ENCODE results near the gene MAML2.

The MAML2 gene

DNA sequence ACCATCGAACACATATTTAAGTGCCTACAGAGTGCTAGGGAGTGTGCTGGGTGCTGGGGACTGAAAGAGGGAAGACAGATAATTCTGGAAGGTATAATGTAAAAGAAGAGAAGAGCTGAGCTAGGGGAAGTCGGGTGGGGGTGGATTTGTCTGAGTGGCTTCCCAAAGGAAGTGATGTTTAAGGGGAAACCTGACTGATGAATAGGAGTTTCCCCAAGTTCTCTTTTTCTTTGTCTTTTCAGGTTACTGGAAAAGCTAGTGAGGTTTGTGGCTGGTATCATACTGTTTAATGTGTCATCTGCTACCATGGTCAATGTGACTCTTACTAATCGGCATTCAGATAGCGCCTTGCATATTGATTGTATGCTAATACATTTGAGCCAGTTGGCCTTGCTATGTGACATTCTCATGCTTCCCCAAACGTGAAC lies 267.4 kb downstream of the MAML2 start:
- Histone ChIP-seq H3K27ac (replicated peaks) (no peak overlapping the region), H3K4me3 (replicated peaks; ENCODE audit: insufficient read depth, low read length) (no peak overlapping the region), H3K27me3 (ENCODE audit: insufficient read depth, poor library complexity, severe bottlenecking) (peaks cover 2% of the 10 kb centered on the region)
- DNase-seq (ENCODE audit: low read depth in 1 of 2, low spot score in 1 of 2): no peak
- no peak for TF ChIP-seq POLR2AphosphoS5 (IDR thresholded peaks at IDR 0.05; ENCODE audit: low read depth)
- TF ChIP-seq, protein P1, sequence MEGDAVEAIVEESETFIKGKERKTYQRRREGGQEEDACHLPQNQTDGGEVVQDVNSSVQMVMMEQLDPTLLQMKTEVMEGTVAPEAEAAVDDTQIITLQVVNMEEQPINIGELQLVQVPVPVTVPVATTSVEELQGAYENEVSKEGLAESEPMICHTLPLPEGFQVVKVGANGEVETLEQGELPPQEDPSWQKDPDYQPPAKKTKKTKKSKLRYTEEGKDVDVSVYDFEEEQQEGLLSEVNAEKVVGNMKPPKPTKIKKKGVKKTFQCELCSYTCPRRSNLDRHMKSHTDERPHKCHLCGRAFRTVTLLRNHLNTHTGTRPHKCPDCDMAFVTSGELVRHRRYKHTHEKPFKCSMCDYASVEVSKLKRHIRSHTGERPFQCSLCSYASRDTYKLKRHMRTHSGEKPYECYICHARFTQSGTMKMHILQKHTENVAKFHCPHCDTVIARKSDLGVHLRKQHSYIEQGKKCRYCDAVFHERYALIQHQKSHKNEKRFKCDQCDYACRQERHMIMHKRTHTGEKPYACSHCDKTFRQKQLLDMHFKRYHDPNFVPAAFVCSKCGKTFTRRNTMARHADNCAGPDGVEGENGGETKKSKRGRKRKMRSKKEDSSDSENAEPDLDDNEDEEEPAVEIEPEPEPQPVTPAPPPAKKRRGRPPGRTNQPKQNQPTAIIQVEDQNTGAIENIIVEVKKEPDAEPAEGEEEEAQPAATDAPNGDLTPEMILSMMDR (IDR thresholded peaks at IDR 0.05; ENCODE audit: insufficient read depth, low read length): no peak
- TF ChIP-seq SPI1 (IDR thresholded peaks at IDR 0.05; ENCODE audit: borderline replicate concordance, low read depth): no peak
- TF ChIP-seq GABPA (IDR thresholded peaks at IDR 0.05; ENCODE audit: low read depth): no peak
- TF ChIP-seq, protein P2, sequence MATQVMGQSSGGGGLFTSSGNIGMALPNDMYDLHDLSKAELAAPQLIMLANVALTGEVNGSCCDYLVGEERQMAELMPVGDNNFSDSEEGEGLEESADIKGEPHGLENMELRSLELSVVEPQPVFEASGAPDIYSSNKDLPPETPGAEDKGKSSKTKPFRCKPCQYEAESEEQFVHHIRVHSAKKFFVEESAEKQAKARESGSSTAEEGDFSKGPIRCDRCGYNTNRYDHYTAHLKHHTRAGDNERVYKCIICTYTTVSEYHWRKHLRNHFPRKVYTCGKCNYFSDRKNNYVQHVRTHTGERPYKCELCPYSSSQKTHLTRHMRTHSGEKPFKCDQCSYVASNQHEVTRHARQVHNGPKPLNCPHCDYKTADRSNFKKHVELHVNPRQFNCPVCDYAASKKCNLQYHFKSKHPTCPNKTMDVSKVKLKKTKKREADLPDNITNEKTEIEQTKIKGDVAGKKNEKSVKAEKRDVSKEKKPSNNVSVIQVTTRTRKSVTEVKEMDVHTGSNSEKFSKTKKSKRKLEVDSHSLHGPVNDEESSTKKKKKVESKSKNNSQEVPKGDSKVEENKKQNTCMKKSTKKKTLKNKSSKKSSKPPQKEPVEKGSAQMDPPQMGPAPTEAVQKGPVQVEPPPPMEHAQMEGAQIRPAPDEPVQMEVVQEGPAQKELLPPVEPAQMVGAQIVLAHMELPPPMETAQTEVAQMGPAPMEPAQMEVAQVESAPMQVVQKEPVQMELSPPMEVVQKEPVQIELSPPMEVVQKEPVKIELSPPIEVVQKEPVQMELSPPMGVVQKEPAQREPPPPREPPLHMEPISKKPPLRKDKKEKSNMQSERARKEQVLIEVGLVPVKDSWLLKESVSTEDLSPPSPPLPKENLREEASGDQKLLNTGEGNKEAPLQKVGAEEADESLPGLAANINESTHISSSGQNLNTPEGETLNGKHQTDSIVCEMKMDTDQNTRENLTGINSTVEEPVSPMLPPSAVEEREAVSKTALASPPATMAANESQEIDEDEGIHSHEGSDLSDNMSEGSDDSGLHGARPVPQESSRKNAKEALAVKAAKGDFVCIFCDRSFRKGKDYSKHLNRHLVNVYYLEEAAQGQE (IDR thresholded peaks at IDR 0.05; ENCODE audit: insufficient replicate concordance, low read depth): no peak

- no peak overlapping the region for H3K27ac ChIP-seq (replicated peaks)
- TF ChIP-seq POLR2AphosphoS5 (IDR thresholded peaks at IDR 0.05; ENCODE audit: low read depth) (no peak), SPI1 (IDR thresholded peaks at IDR 0.05; ENCODE audit: borderline replicate concordance, low read depth) (no peak), GABPA (IDR thresholded peaks at IDR 0.05; ENCODE audit: low read depth) (no peak)
- TF ChIP-seq, protein P2 (IDR thresholded peaks at IDR 0.05; ENCODE audit: insufficient replicate concordance, low read depth): no peak
- TF ChIP-seq, protein P1 (IDR thresholded peaks at IDR 0.05; ENCODE audit: insufficient read depth, low read length): no peak
- no peak for DNase-seq (ENCODE audit: low read depth in 1 of 2, low spot score in 1 of 2)
- H3K4me3 ChIP-seq (replicated peaks; ENCODE audit: insufficient read depth, low read length): no peak overlapping the region
- peaks cover 2% of the 10 kb centered on the region for H3K27me3 ChIP-seq (ENCODE audit: insufficient read depth, poor library complexity, severe bottlenecking)
Measured at GRCh38 chr11:96074551-96075310, 268.3 kb downstream of the MAML2 start.

- no peak for TF ChIP-seq SPI1 (IDR thresholded peaks at IDR 0.05; ENCODE audit: borderline replicate concordance, low read depth)
- TF ChIP-seq, protein P2 (IDR thresholded peaks at IDR 0.05; ENCODE audit: insufficient replicate concordance, low read depth): no peak
- TF ChIP-seq GABPA (IDR thresholded peaks at IDR 0.05; ENCODE audit: low read depth): no peak
- TF ChIP-seq POLR2AphosphoS5 (IDR thresholded peaks at IDR 0.05; ENCODE audit: low read depth): no peak
- TF ChIP-seq, protein P1 (IDR thresholded peaks at IDR 0.05; ENCODE audit: insufficient read depth, low read length): no peak
- Histone ChIP-seq H3K27me3 (ENCODE audit: insufficient read depth, poor library complexity, severe bottlenecking) (peaks cover 2% of the 10 kb centered on the region), H3K27ac (replicated peaks) (no peak overlapping the region), H3K4me3 (replicated peaks; ENCODE audit: insufficient read depth, low read length) (no peak overlapping the region)
- DNase-seq (ENCODE audit: low read depth in 1 of 2, low spot score in 1 of 2): no peak
Measured at GRCh38 chr11:96073536-96073935, 269.5 kb downstream of the MAML2 start.

Measured in HL-60 (cell line).